Measurements from ENCODE around the gene JAZF1.

The JAZF1 gene

DNA sequence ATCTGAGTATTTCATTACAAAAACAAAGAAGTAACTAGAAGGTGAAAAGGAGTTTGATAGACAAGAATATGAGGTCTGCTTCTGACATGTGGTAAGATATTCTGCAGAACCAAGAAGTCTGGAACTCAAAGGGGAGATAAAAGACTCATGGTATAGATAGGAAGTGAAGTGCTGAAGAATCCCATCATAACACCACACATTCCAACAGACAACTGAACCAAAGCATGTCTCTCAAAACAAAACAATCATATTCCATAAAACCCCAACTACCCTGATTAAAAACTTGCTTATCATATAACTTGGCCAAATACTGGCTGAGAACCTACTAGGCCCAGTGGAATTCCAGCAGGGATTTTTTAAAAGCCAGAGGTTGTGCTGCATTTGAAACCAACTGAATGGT lies 178.7 kb downstream of the JAZF1 start:
- TF ChIP-seq, protein P1, sequence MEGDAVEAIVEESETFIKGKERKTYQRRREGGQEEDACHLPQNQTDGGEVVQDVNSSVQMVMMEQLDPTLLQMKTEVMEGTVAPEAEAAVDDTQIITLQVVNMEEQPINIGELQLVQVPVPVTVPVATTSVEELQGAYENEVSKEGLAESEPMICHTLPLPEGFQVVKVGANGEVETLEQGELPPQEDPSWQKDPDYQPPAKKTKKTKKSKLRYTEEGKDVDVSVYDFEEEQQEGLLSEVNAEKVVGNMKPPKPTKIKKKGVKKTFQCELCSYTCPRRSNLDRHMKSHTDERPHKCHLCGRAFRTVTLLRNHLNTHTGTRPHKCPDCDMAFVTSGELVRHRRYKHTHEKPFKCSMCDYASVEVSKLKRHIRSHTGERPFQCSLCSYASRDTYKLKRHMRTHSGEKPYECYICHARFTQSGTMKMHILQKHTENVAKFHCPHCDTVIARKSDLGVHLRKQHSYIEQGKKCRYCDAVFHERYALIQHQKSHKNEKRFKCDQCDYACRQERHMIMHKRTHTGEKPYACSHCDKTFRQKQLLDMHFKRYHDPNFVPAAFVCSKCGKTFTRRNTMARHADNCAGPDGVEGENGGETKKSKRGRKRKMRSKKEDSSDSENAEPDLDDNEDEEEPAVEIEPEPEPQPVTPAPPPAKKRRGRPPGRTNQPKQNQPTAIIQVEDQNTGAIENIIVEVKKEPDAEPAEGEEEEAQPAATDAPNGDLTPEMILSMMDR (IDR thresholded peaks at IDR 0.05; ENCODE audit: extremely low read depth, insufficient read depth, missing control alignments): no peak
- no peak for DNase-seq (ENCODE audit: low spot score)
- in situ Hi-C loops (cut with MboI; ENCODE audit: low pct_unique_long_range_greater_than_20kb, low sequenced_read_pairs, unreplicated experiment): no loop called here

DNA sequence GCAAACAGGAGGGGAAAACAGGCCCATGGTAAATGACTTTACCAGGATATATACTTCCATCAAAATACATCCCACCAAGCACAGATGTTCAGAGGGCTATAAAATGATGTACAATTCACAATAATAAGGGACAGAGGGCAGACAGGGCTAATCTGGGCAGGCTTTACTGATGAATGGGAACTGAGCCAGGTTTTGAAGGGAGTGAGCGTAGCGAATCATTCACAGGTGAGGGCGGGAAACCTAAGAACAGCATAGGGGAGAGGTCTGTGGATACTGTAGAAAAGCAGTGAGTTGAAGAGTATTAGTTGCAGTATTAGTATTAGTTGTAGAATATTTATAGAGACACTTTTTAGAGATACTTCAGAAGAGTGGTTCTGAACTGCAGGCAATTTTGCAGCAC lies 180.8 kb downstream of the JAZF1 start:
- in situ Hi-C loops (cut with MboI; ENCODE audit: low pct_unique_long_range_greater_than_20kb, low sequenced_read_pairs, unreplicated experiment): no loop called here
- TF ChIP-seq, protein P1 (IDR thresholded peaks at IDR 0.05; ENCODE audit: extremely low read depth, insufficient read depth, missing control alignments): no peak

DNA sequence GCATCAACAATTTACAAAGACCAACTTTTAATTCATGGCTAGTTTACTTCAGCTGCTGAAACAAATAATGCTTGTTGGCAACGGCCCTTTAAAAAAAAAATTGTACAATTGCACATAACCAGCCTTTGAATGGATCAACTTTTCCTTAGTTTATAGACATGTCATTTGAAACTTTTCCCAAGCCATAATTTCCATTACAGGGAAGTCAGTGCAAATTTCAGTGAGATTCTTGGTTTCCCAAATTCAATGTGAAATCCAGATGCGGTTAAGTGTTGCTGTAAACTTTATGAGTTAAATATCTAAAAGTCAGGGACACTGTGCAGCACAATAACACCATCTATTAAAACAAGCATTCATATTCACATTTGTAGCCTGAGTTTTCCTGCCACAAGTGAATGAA lies 182.2 kb downstream of the JAZF1 start:
- in situ Hi-C loops (cut with MboI; ENCODE audit: low pct_unique_long_range_greater_than_20kb, low sequenced_read_pairs, unreplicated experiment): no loop called here
- DNase-seq (ENCODE audit: low spot score): no peak

More for the DNA sequence above, 180.8 kb downstream of the JAZF1 start:
- DNase-seq (ENCODE audit: low spot score): no peak

DNA sequence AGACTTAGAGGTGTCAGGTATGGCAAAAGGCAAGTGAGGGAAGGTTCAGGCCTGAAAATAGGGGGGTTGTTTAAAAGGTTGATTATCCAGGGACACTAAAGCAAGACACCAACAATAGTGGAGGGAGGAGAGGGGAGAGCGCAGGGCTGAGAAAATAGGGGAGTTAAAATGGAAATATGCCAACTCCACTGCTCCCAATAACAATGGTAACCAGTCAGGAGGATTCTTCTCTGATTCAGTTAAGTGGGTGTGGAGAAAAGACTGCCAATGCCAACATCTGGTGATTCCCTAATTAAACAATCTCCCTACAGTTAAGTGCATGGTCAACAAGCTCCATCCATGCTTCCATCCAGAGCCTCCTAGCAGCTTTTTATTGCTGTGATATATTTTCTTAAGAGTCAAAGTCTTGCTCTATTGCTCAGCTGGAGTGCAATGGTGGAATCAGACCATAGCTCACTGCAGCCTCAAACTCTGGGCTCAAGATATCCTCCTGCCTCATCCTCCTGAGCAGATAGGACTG lies 183.3 kb downstream of the JAZF1 start:
- in situ Hi-C loops (cut with MboI; ENCODE audit: low pct_unique_long_range_greater_than_20kb, low sequenced_read_pairs, unreplicated experiment): no loop called here
- no peak for DNase-seq (ENCODE audit: low spot score)
- TF ChIP-seq, protein P1 (IDR thresholded peaks at IDR 0.05; ENCODE audit: extremely low read depth, insufficient read depth, missing control alignments): no peak

More for the DNA sequence above, 182.2 kb downstream of the JAZF1 start:
- TF ChIP-seq, protein P1 (IDR thresholded peaks at IDR 0.05; ENCODE audit: extremely low read depth, insufficient read depth, missing control alignments): no peak

DNA sequence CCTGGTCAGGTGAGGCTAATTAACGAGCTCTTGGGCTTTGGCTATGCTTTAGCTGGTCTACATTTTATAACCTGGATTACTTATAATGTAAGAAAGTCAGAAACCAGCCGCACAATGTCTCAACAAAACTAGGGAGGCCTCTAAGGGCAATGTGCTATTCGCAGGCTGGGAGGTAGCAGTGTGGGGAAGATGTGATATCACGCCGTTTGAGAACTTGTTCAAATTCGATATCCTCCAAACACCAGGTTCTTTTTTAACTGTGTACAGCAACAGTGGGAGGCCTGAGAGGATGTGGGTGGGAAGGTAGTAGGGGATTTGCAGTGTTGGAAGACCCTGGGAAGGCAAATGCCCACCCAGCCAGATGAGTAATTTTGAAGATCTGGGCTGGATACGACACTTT lies 184.5 kb downstream of the JAZF1 start:
- in situ Hi-C loops (cut with MboI; ENCODE audit: low pct_unique_long_range_greater_than_20kb, low sequenced_read_pairs, unreplicated experiment): no loop called here
- TF ChIP-seq, protein P1 (IDR thresholded peaks at IDR 0.05; ENCODE audit: extremely low read depth, insufficient read depth, missing control alignments): no peak
- DNase-seq (ENCODE audit: low spot score): no peak

DNA sequence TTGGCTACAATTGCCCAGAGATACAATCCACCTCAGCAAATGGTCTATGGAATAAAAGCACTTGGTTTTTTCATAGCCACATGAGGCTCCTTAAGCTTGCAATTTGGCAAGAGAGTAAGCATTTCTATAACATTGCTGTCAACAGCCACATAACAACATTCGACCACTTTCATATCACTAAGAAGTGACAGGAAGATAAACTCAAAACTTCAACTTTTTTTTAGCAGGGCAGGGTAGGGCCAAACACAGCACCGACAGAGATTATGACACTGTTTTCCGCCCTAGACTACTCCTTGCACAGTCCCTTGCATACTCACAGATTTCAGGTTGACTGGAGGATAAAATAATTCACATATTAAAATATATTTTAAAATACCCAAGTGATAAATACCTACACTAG lies 185.4 kb downstream of the JAZF1 start:
- DNase-seq (ENCODE audit: low spot score): no peak
- in situ Hi-C loops (cut with MboI; ENCODE audit: low pct_unique_long_range_greater_than_20kb, low sequenced_read_pairs, unreplicated experiment): no loop called here
- TF ChIP-seq, protein P1 (IDR thresholded peaks at IDR 0.05; ENCODE audit: extremely low read depth, insufficient read depth, missing control alignments): no peak

DNA sequence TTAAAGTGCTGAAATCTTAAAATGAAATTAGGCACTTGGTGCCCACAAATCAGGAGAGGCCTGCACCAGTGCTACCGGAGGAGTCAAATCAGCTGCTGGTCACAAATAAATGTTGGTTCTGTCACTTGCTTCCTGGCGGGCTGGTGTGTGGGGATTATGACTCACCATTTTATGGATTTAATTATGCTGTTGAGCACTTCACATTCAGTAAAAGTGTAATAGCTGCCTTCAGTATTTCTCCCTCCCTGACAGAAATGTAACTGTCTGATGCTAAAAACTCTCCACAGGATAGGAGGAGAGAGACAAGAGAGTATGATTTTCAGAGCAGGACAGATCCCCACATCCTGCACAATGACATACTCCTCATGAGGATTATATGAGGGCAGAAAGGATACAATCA lies 186.0 kb downstream of the JAZF1 start:
- in situ Hi-C loops (cut with MboI; ENCODE audit: low pct_unique_long_range_greater_than_20kb, low sequenced_read_pairs, unreplicated experiment): no loop called here

More for the DNA sequence above, 186.0 kb downstream of the JAZF1 start:
- no peak for DNase-seq (ENCODE audit: low spot score)
- TF ChIP-seq, protein P1 (IDR thresholded peaks at IDR 0.05; ENCODE audit: extremely low read depth, insufficient read depth, missing control alignments): no peak
